ENCODE measurements around the gene FAM187B. TPM values are rescaled to one million over a fixed set of nuclear protein-coding genes. Genes with fewer than 3 reads are reported as not detected.

FAM187B gene
- total RNA-seq, 1 experiment from 2014 or later: not detected

DNA sequence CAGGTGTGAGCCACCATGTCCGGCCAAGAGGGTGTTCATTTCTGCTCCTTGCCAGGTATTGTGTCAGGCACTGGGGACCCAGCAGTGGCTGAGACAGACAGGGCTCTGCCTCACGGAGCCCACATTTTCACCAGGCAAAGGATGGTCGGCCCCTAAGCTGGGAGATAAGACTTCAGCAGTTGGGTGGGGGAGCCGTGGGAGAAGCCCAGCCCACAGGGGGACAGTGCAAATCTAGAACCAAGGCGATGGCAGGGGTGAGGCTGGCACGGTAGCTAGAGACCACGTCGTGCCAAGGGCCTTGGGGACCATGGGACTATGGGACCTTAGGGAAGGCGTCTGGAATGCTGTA, 28.5 kb upstream of the FAM187B start:
- Histone ChIP-seq H3T11ph (ENCODE audit: low read length) (no peak overlapping the region), H3K9me3 (ENCODE audit: control insufficient read depth, low read depth, low read length) (no peaks in the 10 kb centered on the region), H4K20me1 (ENCODE audit: control insufficient read depth, insufficient read depth, insufficient read length) (no peaks in the 10 kb centered on the region), H2AK5ac (ENCODE audit: insufficient read length, low read length) (no peak overlapping the region), H3K9ac (ENCODE audit: extremely low read depth, insufficient read length, low read length) (no peak overlapping the region), H2BK12ac (ENCODE audit: insufficient read length, low read depth, low read length) (no peak overlapping the region), H3K14ac (ENCODE audit: insufficient read depth, low read length) (no peak overlapping the region), H3K23ac (ENCODE audit: insufficient read length, low read depth, low read length) (no peak overlapping the region), H3K27ac (ENCODE audit: insufficient read length, low read depth, low read length) (no peak overlapping the region), H2BK5ac (ENCODE audit: insufficient read length, low read length) (no peak overlapping the region), H4K91ac (ENCODE audit: insufficient read length, low read depth, low read length) (no peak overlapping the region), H3K4me1 (ENCODE audit: insufficient read depth, low read length) (no peaks in the 10 kb centered on the region), H2AFZ (ENCODE audit: low read length) (no peak overlapping the region), H3K27me3 (ENCODE audit: insufficient read depth, low read length) (no peaks in the 10 kb centered on the region), H3K79me2 (ENCODE audit: insufficient read depth, low read length) (no peaks in the 10 kb centered on the region; the same call in 1 of the 2 replicates), H2BK15ac (ENCODE audit: low read depth, low read length) (no peak overlapping the region), H2BK120ac (ENCODE audit: low read depth, low read length, poor library complexity, severe bottlenecking) (no peak overlapping the region), H2BK20ac (ENCODE audit: low read depth, low read length, poor library complexity, severe bottlenecking) (no peak overlapping the region), H3K56ac (ENCODE audit: insufficient read length, low read depth, low read length) (no peak overlapping the region), H4K5ac (ENCODE audit: insufficient read length, low read depth, low read length) (no peak overlapping the region), H3K4me2 (ENCODE audit: insufficient read depth, insufficient read length, low read length) (no peak overlapping the region), H4K8ac (replicated peaks; ENCODE audit: insufficient read length, low read depth, low read length) (no peak overlapping the region), H3K18ac (ENCODE audit: insufficient read length, low read depth, low read length) (no peak overlapping the region), H3K23me2 (ENCODE audit: insufficient read length, low read depth, low read length, poor library complexity, severe bottlenecking) (no peaks in the 10 kb centered on the region), H3K79me1 (ENCODE audit: insufficient read depth, low read depth, low read length, poor library complexity, severe bottlenecking) (peaks cover 9% of the 10 kb centered on the region), H3K4ac (ENCODE audit: low read depth, low read length) (no peak overlapping the region)
- H3K4me3 Mint-ChIP-seq: no peak overlapping the region
- peaks cover 44 to 88% (median 80%) of the 10 kb centered on the region in 3 experiments for H3K36me3 Mint-ChIP-seq (ENCODE audit: insufficient read depth in 1 of 3, low read depth in 3 of 3)
- H3K27ac Mint-ChIP-seq: peak overlapping the region in 2 of 3 experiments; percentile 28 to 80; a peak in 1 of 7 replicates
- TF ChIP-seq, protein P1, sequence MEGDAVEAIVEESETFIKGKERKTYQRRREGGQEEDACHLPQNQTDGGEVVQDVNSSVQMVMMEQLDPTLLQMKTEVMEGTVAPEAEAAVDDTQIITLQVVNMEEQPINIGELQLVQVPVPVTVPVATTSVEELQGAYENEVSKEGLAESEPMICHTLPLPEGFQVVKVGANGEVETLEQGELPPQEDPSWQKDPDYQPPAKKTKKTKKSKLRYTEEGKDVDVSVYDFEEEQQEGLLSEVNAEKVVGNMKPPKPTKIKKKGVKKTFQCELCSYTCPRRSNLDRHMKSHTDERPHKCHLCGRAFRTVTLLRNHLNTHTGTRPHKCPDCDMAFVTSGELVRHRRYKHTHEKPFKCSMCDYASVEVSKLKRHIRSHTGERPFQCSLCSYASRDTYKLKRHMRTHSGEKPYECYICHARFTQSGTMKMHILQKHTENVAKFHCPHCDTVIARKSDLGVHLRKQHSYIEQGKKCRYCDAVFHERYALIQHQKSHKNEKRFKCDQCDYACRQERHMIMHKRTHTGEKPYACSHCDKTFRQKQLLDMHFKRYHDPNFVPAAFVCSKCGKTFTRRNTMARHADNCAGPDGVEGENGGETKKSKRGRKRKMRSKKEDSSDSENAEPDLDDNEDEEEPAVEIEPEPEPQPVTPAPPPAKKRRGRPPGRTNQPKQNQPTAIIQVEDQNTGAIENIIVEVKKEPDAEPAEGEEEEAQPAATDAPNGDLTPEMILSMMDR (conservative IDR thresholded peaks at IDR 0.05): no peak
- no CpG with 5 or more reads among the region's 9 CpGs for WGBS (ENCODE audit: extremely low coverage, insufficient read length, low lambda C conversion rate)
- H3K4me1 Mint-ChIP-seq: peaks cover 14% of the 10 kb centered on the region in 2 experiments
- no peaks in the 10 kb centered on the region for H3K9me3 Mint-ChIP-seq
- H3K27me3 Mint-ChIP-seq (ENCODE audit: low read depth): no peaks in the 10 kb centered on the region
- DNase-seq: no peak

All from H9 (cell line).